ENCODE results near the gene JHY.
"Not testable (repeated sequence)": the region's sequence is repeated elsewhere in the genome, so short reads cannot be mapped to it uniquely, and the experiment has no call there.

The JHY gene

GRCh38 chr11:122882189-122882856 is at the start of gene JHY:
Gene JHY (plus strand): TSS chr11:122882759. CDS start chr11:122885850, 3,091 bp downstream.
- peak; percentile 37 for DNase-seq

GRCh38 chr11:122833846-122834464 is 48.6 kb upstream of the JHY start:
- DNase-seq: no peak

GRCh38 chr11:122836916-122837315 is 45.6 kb upstream of the JHY start:
- no peak for DNase-seq

- DNase-seq: no peak
Measured at GRCh38 chr11:122837528-122838346, 44.8 kb upstream of the JHY start.

- no peak for DNase-seq
Measured at GRCh38 chr11:122843281-122844141, 39.0 kb upstream of the JHY start.

- DNase-seq: no peak
Measured at GRCh38 chr11:122847466-122847865, 35.1 kb upstream of the JHY start.

- DNase-seq: no peak
Measured at GRCh38 chr11:122848186-122848585, 34.4 kb upstream of the JHY start.

- no peak for DNase-seq
Measured at GRCh38 chr11:122850076-122850631, 32.4 kb upstream of the JHY start.

GRCh38 chr11:122851366-122851966 is 31.1 kb upstream of the JHY start:
- DNase-seq: no peak

- DNase-seq: no peak
Measured at GRCh38 chr11:122852074-122852795, 30.3 kb upstream of the JHY start.

- DNase-seq: no peak
Measured at GRCh38 chr11:122852796-122853160, 29.8 kb upstream of the JHY start.

GRCh38 chr11:122853261-122853660 is 29.3 kb upstream of the JHY start:
- DNase-seq: no peak

- DNase-seq: peak; percentile 48
Measured at GRCh38 chr11:122853971-122854446, 28.6 kb upstream of the JHY start.

GRCh38 chr11:122861631-122862030 is 20.9 kb upstream of the JHY start:
- DNase-seq: no peak

GRCh38 chr11:122862091-122862490 is 20.5 kb upstream of the JHY start:
- DNase-seq: no peak

GRCh38 chr11:122863154-122863553 is 19.4 kb upstream of the JHY start:
- DNase-seq: not testable (repeated sequence)

GRCh38 chr11:122863704-122864326 is 18.7 kb upstream of the JHY start:
- DNase-seq: peak; percentile 25

GRCh38 chr11:122864386-122865115 is 18.0 kb upstream of the JHY start:
- DNase-seq: no peak

- no peak for DNase-seq
Measured at GRCh38 chr11:122869622-122870021, 12.9 kb upstream of the JHY start.

GRCh38 chr11:122871302-122871701 is 11.3 kb upstream of the JHY start:
- DNase-seq: no peak
